Hepatocyte (in vitro differentiated cells): Measurements from ENCODE around the gene TACC2. TPM values are rescaled to one million over a fixed set of nuclear protein-coding genes. Genes with fewer than 3 reads are reported as not detected.
A peak's percentile ranks its signal among the peaks of the same experiment; 100 is the strongest.

Experiments
- DNase-seq: peaks from one replicate; pipeline ENCODE4 v3.0.0-alpha.2; 2016; ENCODE audit warnings: low spot score
- H2AFZ ChIP-seq: fragments of 200-600 bp; sonication (generic); 2 replicates; pipeline ENCODE4 v1.6.0; 2016; ENCODE audit warnings: antibody characterized with exemption, mild to moderate bottlenecking
- H3K27ac ChIP-seq: fragments of 200-600 bp; sonication (generic); 2 replicates; pipeline ENCODE4 v1.5.1; 2016; ENCODE audit warnings: mild to moderate bottlenecking
- H3K27me3 ChIP-seq: fragments of 200-600 bp; sonication (generic); 2 replicates; pipeline ENCODE4 v1.6.1; 2016
- H3K36me3 ChIP-seq: fragments of 200-600 bp; sonication (generic); replicated peaks from 2 replicates; pipeline ENCODE4 v1.5.1; 2016; ENCODE audit warnings: low read depth; ENCODE audit not compliant: insufficient read depth
- H3K4me1 ChIP-seq: fragments of 200-600 bp; sonication (generic); 2 replicates; pipeline ENCODE4 v1.5.1; 2016; ENCODE audit warnings: mild to moderate bottlenecking, moderate library complexity; ENCODE audit not compliant: insufficient read depth
- H3K4me2 ChIP-seq: fragments of 200-600 bp; sonication (generic); 2 replicates; pipeline ENCODE4 v1.6.0; 2016
- H3K4me3 ChIP-seq: fragments of 200-600 bp; sonication (generic); 2 replicates; pipeline ENCODE4 v1.5.1; 2016; ENCODE audit warnings: mild to moderate bottlenecking
- H3K79me2 ChIP-seq: fragments of 200-600 bp; sonication (generic); 2 replicates; pipeline ENCODE4 v1.6.0; 2017; ENCODE audit warnings: mild to moderate bottlenecking
- H3K9me2 ChIP-seq: fragments of 200-600 bp; sonication (generic); replicated peaks from 2 replicates; pipeline ENCODE4 v1.6.0; 2017; ENCODE audit warnings: mild to moderate bottlenecking; ENCODE audit not compliant: insufficient read depth
- H3K9me3 ChIP-seq: fragments of 200-600 bp; sonication (generic); 2 replicates; pipeline ENCODE4 v1.5.1; 2016; ENCODE audit warnings: low read depth, mild to moderate bottlenecking
- H4K20me1 ChIP-seq: fragments of 200-600 bp; sonication (generic); 2 replicates; pipeline ENCODE4 v1.6.0; 2016; ENCODE audit warnings: mild to moderate bottlenecking; ENCODE audit not compliant: insufficient read depth, poor library complexity, severe bottlenecking
- CTCF ChIP-seq: fragments of 200-600 bp; sonication (generic); IDR thresholded peaks from 2 replicates; pipeline ENCODE4 v1.5.1; 2016; ENCODE audit warnings: antibody characterized with exemption, mild to moderate bottlenecking; ENCODE audit not compliant: poor library complexity
- EZH2 ChIP-seq: fragments of 200-600 bp; sonication (generic); IDR thresholded peaks from 2 replicates; pipeline ENCODE4 v1.6.1; 2016; ENCODE audit warnings: antibody characterized with exemption, mild to moderate bottlenecking, borderline replicate concordance
- EZH2phosphoT487 ChIP-seq: fragments of 200-600 bp; sonication (generic); IDR thresholded peaks from one replicate; pipeline ENCODE4 v1.6.1; 2018; ENCODE audit warnings: antibody characterized with exemption, mild to moderate bottlenecking, low read depth, moderate library complexity; ENCODE audit not compliant: unreplicated experiment, severe bottlenecking
- WGBS: methylation state at CpG from one replicate; pipeline ENCODE4 v1.1.6; 2016; ENCODE audit warnings: low lambda C conversion rate; ENCODE audit errors: missing lambda C conversion rate; 5-methylcytosine and 5-hydroxymethylcytosine counted together
- polyA plus RNA-seq: library from polyadenylated mRNA; unstranded; fragments of >200 nt; fragmentation: Nextera tagmentation; extraction: Ambion mirVana; gene quantifications from 2 replicates; pipeline ENCODE4 v1.2.1, GENCODE V29; 2016
- small RNA-seq: library from RNA; depleted of rRNA; stranded (forward); fragments of <200 nt; gene quantifications from one replicate; pipeline ENCODE3, GENCODE V24; 2014
- total RNA-seq: library from RNA; depleted of rRNA; stranded (reverse); fragments of >200 nt; gene quantifications from 2 replicates; pipeline ENCODE4 v1.2.3, GENCODE V29; 2014

TACC2 gene
- total and polyA plus RNA-seq, 2 experiments from 2014 or later, result 20.0 to 34.6 TPM

GRCh38 chr10:122302315-122302714 lies 313.4 kb downstream of the TACC2 start:
- no peak overlapping the region for H3K4me2 ChIP-seq
- H3K79me2 ChIP-seq, result no peaks in the 10 kb centered on the region
- H4K20me1 ChIP-seq, result no peaks in the 10 kb centered on the region
- no peaks in the 10 kb centered on the region for H3K4me1 ChIP-seq
- H3K9me2 ChIP-seq, result no peaks in the 10 kb centered on the region
- WGBS, result 94% methylated on average over 4 of the region's 4 CpGs
- no peaks in the 10 kb centered on the region for H3K36me3 ChIP-seq
- H3K4me3 ChIP-seq, result no peak overlapping the region
- DNase-seq, result no peak
- H3K9me3 ChIP-seq, result peaks cover 3% of the 10 kb centered on the region
- H2AFZ ChIP-seq, result no peak overlapping the region
- no peaks in the 10 kb centered on the region for H3K27me3 ChIP-seq
- no peak overlapping the region for H3K27ac ChIP-seq
- TF ChIP-seq EZH2phosphoT487, result no peak
- TF ChIP-seq EZH2, result no peak
- no peak for TF ChIP-seq CTCF

GRCh38 chr10:122303271-122304053 lies 314.5 kb downstream of the TACC2 start:
- no peak overlapping the region for H3K4me2 ChIP-seq
- no peaks in the 10 kb centered on the region for H3K27me3 ChIP-seq
- H3K79me2 ChIP-seq, result no peaks in the 10 kb centered on the region
- H2AFZ ChIP-seq, result no peak overlapping the region
- no peak for DNase-seq
- TF ChIP-seq CTCF (no peak), EZH2phosphoT487 (no peak), EZH2 (no peak)
- H3K9me3 ChIP-seq, result peaks cover 3% of the 10 kb centered on the region
- H3K4me1 ChIP-seq, result peaks cover 8% of the 10 kb centered on the region
- H3K9me2 ChIP-seq, result no peaks in the 10 kb centered on the region
- no peak overlapping the region for H3K4me3 ChIP-seq
- peak overlapping the region; percentile 12 for H3K27ac ChIP-seq
- no peaks in the 10 kb centered on the region for H4K20me1 ChIP-seq
- WGBS, result 88% methylated on average over 9 of the region's 9 CpGs
- H3K36me3 ChIP-seq, result no peaks in the 10 kb centered on the region

Small RNAs within 50 kb of the gene (small RNA-seq; reads per million reads assigned to genes)
- gene RF02219, result not detected

Other genes with a start within 250 kb of the TACC2 start
- gene ATE1, start 61.1 kb upstream of the TACC2 start, total RNA-seq, result 41.7 and 48.9 TPM in 2 replicates
- gene ATE1, start 61.1 kb upstream of the TACC2 start, polyA plus RNA-seq, result 13.0 and 16.9 TPM in 2 replicates
- gene NSMCE4A, start 13.9 kb upstream of the TACC2 start, total RNA-seq, result 57.9 and 67.6 TPM in 2 replicates
- gene NSMCE4A, start 13.9 kb upstream of the TACC2 start, polyA plus RNA-seq, result 44.5 and 51.0 TPM in 2 replicates